Stimulated activated memory B cell treated with anti-CD40 and anti-IgM and Interleukin-4, amounts not matched to agents 10 μg/mL and 1 μg/mL and 100 μg/mL, for 72 hours (primary cell): ENCODE data around the gene METTL27.
"Not testable (repeated sequence)": the region's sequence is repeated elsewhere in the genome, so short reads cannot be mapped to it uniquely, and the experiment has no call there.

Experiments
- ATAC-seq: fragments of 150-1000 bp; cut with Tn5 transposase; 2 replicates; pipeline ENCODE4 v1.10.0; 2021
- H3K27ac Mint-ChIP-seq: one replicate; pipeline ENCODE4 v1.8.0; 2022; ENCODE audit warnings: mild to moderate bottlenecking, mixed read lengths
- H3K27me3 Mint-ChIP-seq: one replicate; pipeline ENCODE4 v1.8.0; 2022; ENCODE audit warnings: mixed read lengths
- H3K36me3 Mint-ChIP-seq: one replicate; pipeline ENCODE4 v1.8.0; 2022; ENCODE audit warnings: mixed read lengths
- H3K4me1 Mint-ChIP-seq: one replicate; pipeline ENCODE4 v1.8.0; 2022; ENCODE audit warnings: mixed read lengths
- H3K4me3 Mint-ChIP-seq: one replicate; pipeline ENCODE4 v1.8.0; 2022; ENCODE audit warnings: mild to moderate bottlenecking, moderate library complexity, mixed read lengths
- H3K9me3 Mint-ChIP-seq: one replicate; pipeline ENCODE4 v1.8.0; 2022; ENCODE audit warnings: mixed read lengths

METTL27 gene

GRCh38 chr7:73851410-73852338 lies 9.4 kb upstream of the METTL27 start:
- Mint-ChIP-seq H3K4me3 (no peak overlapping the region), H3K27me3 (peaks cover 48% of the 10 kb centered on the region), H3K9me3 (no peaks in the 10 kb centered on the region), H3K4me1 (peaks cover 28% of the 10 kb centered on the region), H3K27ac (no peak overlapping the region), H3K36me3 (no peaks in the 10 kb centered on the region)
- ATAC-seq = peak; percentile 84

DNA sequence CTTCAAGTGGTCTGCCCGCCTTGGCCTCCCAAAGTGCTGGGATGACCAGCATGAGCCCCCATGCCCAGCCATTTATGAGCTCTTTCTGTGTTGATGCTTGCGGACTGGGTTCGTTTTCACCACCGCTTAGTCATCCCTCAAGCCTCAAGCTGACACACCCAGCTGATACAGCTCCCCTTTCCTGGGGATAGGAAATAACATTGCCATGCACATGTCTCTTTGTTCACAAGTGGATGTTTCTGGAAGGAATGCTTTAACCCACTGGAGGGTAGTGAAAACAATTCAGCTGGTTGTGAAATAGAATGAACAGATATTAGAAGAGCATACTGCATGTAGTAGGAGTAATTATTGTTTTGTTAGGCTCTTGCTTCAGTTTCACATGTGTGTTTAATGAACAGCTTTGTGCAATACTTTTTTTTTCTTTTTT lies 8.5 kb upstream of the METTL27 start:
- Mint-ChIP-seq H3K9me3 (no peaks in the 10 kb centered on the region), H3K4me3 (no peak overlapping the region), H3K27ac (no peak overlapping the region), H3K4me1 (peaks cover 32% of the 10 kb centered on the region), H3K36me3 (no peaks in the 10 kb centered on the region), H3K27me3 (peaks cover 39% of the 10 kb centered on the region)
- no peak for ATAC-seq

- peaks cover 17% of the 10 kb centered on the region for H3K27me3 Mint-ChIP-seq
- H3K4me3 Mint-ChIP-seq = no peak overlapping the region
- H3K4me1 Mint-ChIP-seq = peaks cover 45% of the 10 kb centered on the region
- no peaks in the 10 kb centered on the region for H3K36me3 Mint-ChIP-seq
- H3K9me3 Mint-ChIP-seq = no peaks in the 10 kb centered on the region
- no peak for ATAC-seq
- H3K27ac Mint-ChIP-seq = no peak overlapping the region
Measured at GRCh38 chr7:73847941-73848723, 5.8 kb upstream of the METTL27 start.

DNA sequence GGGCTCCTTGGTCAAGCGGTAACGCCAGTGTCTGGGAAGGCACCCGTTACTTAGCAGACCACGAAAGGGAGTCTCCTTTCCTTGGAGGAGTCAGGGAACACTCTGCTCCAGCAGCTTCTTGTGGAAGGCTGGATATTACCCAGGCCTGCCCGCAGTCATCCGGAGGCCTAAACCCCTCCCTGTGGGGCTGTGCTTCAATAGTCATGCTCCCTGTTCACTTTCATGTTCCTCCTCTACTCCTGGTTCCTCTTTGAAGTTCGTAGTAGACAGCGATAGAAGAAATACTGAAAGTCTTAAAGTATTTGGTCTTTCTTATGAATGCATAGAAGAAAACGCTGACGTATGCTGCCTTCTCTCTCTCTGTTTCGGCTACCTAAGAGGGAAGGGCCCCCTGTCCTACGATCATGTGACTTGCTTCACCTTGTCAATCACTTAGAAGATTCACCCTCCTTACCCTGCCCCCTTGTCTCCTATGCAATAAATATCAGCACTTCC lies 3.4 kb upstream of the METTL27 start:
- H3K4me1 Mint-ChIP-seq = peaks cover 39% of the 10 kb centered on the region
- H3K36me3 Mint-ChIP-seq, H3K9me3 Mint-ChIP-seq, ATAC-seq: not testable (repeated sequence)
- H3K27ac Mint-ChIP-seq = peak overlapping the region; percentile 57
- H3K27me3 Mint-ChIP-seq = peaks cover 16% of the 10 kb centered on the region
- H3K4me3 Mint-ChIP-seq = peak overlapping the region; percentile 30

DNA sequence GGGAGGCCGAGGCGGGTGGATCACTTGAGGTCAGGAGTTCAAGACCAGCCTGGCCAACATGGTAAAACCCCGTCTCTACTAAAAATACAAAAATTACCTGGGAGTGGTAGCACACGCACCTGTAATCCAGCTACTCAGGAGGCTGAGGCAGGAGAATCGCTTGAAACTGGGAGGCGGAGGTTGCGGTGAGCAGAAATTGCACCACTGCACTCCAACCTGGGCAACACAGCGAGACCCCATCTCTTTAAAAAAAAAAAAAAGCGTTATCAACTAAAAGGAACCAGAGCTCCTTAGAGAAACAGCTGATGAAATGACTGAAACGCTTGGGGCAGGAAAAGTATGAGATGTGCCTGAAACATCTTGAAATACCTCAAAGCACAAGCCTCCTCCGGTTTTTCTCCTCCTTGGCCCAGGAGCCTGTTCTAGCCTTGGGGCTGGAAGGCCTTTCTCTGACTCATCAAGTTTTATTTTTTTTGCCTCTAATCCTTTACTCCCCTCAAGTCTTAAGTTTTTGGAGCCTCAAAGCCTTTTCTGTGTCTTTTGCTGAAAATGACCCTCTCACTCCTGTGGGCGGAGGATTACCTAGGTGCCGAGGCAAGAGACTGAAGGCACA lies 2.6 kb upstream of the METTL27 start:
- H3K27ac Mint-ChIP-seq = peak overlapping the region; percentile 57
- peaks cover 11% of the 10 kb centered on the region for H3K27me3 Mint-ChIP-seq
- H3K36me3 Mint-ChIP-seq = no peaks in the 10 kb centered on the region
- H3K9me3 Mint-ChIP-seq = no peaks in the 10 kb centered on the region
- peaks cover 39% of the 10 kb centered on the region for H3K4me1 Mint-ChIP-seq
- ATAC-seq = no peak
- H3K4me3 Mint-ChIP-seq = no peak overlapping the region

- peaks cover 34% of the 10 kb centered on the region for H3K4me1 Mint-ChIP-seq
- peaks cover 2% of the 10 kb centered on the region for H3K27me3 Mint-ChIP-seq
- H3K36me3 Mint-ChIP-seq = no peaks in the 10 kb centered on the region
- no peak overlapping the region for H3K27ac Mint-ChIP-seq
- no peak overlapping the region for H3K4me3 Mint-ChIP-seq
- ATAC-seq = no peak
- no peaks in the 10 kb centered on the region for H3K9me3 Mint-ChIP-seq
Measured at GRCh38 chr7:73844131-73844547, 1.8 kb upstream of the METTL27 start.

DNA sequence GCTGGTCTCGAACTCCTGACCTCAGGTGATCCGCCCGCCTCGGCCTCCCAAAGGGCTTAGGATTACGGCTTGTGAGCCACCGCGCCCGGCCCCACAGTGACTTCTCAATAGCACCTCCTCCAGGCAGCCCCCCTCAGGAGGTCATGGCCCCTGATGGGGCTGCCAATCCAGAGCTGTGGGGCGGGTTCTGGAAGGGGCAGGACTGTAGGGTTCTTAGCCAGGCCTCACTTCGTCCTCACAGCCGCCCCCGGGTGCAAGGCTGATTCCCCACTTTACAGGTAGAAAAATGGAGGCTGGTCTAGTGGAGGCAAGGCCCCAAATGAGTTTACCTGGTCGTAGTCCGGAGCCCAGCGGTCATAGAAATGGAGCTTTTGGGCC lies 638 bp downstream of the METTL27 start:
- H3K27ac Mint-ChIP-seq = peak overlapping the region; percentile 24

DNA sequence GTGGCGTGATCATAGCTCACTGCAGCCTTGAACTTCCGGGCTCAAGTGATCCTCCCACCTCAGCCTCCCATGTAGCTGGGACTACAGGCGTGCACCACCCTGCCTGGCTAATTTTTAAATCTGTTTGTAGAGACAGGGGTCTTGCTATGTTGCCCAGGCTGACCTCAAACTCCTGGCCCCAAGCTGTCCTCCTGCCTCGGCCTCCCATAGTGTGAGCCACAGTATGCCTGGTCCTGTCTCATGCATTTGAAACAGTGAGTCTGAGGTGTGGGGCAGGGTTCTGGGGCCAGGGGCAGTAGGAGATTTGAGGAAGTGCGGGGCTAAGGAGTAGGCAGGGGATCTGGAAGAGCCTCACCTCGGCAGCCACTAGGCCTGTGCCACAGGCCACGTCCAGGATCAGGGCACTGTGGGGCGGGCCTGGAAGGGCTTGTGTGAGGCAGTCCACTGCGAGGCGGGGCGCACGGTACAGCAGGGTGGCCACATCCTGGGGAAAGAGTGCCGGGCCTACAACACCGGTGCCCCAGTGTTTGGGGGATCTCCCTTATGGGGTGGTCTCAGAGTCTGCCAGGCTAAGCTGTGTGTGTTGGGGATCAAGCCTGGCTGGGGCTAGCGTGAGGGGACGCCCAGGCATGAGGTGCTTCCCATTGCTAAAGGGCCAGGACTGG lies 1.5 kb downstream of the METTL27 start:
- H3K4me1 Mint-ChIP-seq = peaks cover 27% of the 10 kb centered on the region
- ATAC-seq = no peak
- peak overlapping the region; percentile 34 for H3K4me3 Mint-ChIP-seq
- no peak overlapping the region for H3K27ac Mint-ChIP-seq
- no peaks in the 10 kb centered on the region for H3K27me3 Mint-ChIP-seq
- H3K9me3 Mint-ChIP-seq = no peaks in the 10 kb centered on the region
- no peaks in the 10 kb centered on the region for H3K36me3 Mint-ChIP-seq

More for the DNA sequence above, 638 bp downstream of the METTL27 start:
- Mint-ChIP-seq H3K36me3 (no peaks in the 10 kb centered on the region), H3K4me3 (peak overlapping the region; percentile 79), H3K4me1 (peaks cover 34% of the 10 kb centered on the region), H3K9me3 (no peaks in the 10 kb centered on the region), H3K27me3 (no peaks in the 10 kb centered on the region)
- ATAC-seq = no peak

- Mint-ChIP-seq H3K4me1 (peaks cover 20% of the 10 kb centered on the region), H3K36me3 (no peaks in the 10 kb centered on the region), H3K27me3 (no peaks in the 10 kb centered on the region), H3K4me3 (no peak overlapping the region), H3K9me3 (no peaks in the 10 kb centered on the region), H3K27ac (no peak overlapping the region)
- ATAC-seq = no peak
Measured at GRCh38 chr7:73839743-73840714, 2.3 kb downstream of the METTL27 start.

- Mint-ChIP-seq H3K4me3 (no peak overlapping the region), H3K4me1 (peaks cover 15% of the 10 kb centered on the region), H3K27ac (no peak overlapping the region), H3K27me3 (no peaks in the 10 kb centered on the region), H3K9me3 (no peaks in the 10 kb centered on the region), H3K36me3 (no peaks in the 10 kb centered on the region)
- ATAC-seq = no peak
Measured at GRCh38 chr7:73839290-73839689, 3.0 kb downstream of the METTL27 start.

DNA sequence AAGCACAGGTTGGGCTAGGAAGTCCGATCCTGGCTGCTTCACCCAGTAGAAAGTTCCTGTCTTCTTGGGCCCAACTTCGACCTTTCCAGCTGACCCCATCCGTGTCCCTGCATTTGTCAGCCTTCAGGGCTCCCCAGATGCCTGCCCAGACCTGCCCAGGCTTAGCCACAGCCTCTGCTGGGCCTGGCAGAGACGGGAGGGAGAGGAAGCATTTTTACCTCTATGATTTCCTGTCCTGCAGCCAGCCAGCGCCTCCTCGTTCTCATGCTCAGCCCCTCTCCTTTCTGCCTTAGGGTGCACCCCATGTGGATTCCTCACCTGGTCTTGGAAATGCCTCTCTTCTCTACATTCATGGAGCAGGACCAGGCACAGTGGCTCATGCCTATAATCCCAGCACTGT lies 3.7 kb downstream of the METTL27 start:
- Mint-ChIP-seq H3K36me3 (no peaks in the 10 kb centered on the region), H3K4me3 (no peak overlapping the region), H3K27me3 (no peaks in the 10 kb centered on the region), H3K9me3 (no peaks in the 10 kb centered on the region), H3K4me1 (peaks cover 8% of the 10 kb centered on the region), H3K27ac (no peak overlapping the region)
- no peak for ATAC-seq

GRCh38 chr7:73837167-73837566 lies 5.1 kb downstream of the METTL27 start:
- H3K4me1 Mint-ChIP-seq, H3K36me3 Mint-ChIP-seq, H3K27me3 Mint-ChIP-seq, ATAC-seq, H3K4me3 Mint-ChIP-seq, H3K9me3 Mint-ChIP-seq, H3K27ac Mint-ChIP-seq: not testable (repeated sequence)

DNA sequence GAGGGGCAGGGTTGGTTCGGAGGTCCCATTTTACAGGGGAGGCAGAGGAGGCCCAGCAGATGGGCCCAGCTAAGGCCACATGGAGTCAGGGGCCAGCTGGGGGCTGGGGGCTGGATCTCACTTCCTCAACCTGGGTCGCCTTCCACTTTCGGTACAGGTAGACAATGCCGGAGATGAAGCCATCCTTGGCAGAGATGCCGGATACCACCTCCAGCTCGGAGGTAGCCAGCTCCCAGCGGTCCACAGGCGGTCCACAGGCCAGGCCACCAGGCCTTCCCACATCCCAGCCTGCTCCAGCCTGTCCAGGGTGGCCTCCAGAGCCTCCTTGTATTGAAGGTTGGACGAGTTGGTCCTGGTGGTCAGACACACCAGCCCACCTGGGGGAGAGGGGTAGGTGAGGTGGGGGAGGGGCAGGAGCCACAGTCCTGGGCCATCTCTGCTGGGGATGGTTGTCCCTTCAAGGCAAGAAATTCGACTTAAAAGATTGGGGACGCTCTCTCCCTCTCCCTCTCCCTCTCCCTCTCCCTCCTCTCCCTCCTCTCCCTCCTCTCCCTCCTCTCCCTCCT lies 7.6 kb downstream of the METTL27 start:
- Mint-ChIP-seq H3K4me3 (no peak overlapping the region), H3K4me1 (no peaks in the 10 kb centered on the region), H3K27me3 (peaks cover 14% of the 10 kb centered on the region), H3K36me3 (no peaks in the 10 kb centered on the region), H3K9me3 (no peaks in the 10 kb centered on the region), H3K27ac (no peak overlapping the region)
- no peak for ATAC-seq
